Progenitor cell of endocrine pancreas (in vitro differentiated cells): Measurements from ENCODE around the gene IFITM2. TPM values are rescaled to one million over a fixed set of nuclear protein-coding genes. Genes with fewer than 3 reads are reported as not detected.

ENCODE experiments used
- DNase-seq: peaks from one replicate; pipeline ENCODE4 v3.0.0; 2021; ENCODE audit warnings: low spot score; ENCODE audit not compliant: unreplicated experiment
- H3K27ac Mint-ChIP-seq: 2 replicates; pipeline ENCODE4 v1.8.0; 2021; ENCODE audit warnings: mild to moderate bottlenecking, moderate library complexity, mixed read lengths
- H3K27me3 Mint-ChIP-seq: 2 replicates; pipeline ENCODE4 v1.8.0; 2021; ENCODE audit warnings: mixed read lengths
- H3K36me3 Mint-ChIP-seq: 2 replicates; pipeline ENCODE4 v1.8.0; 2022; ENCODE audit warnings: mixed read lengths; ENCODE audit not compliant: insufficient read depth
- H3K4me1 Mint-ChIP-seq: 2 replicates; pipeline ENCODE4 v1.8.0; 2021; ENCODE audit warnings: low read depth, mixed read lengths
- H3K4me3 Mint-ChIP-seq: 2 replicates; pipeline ENCODE4 v1.8.0; 2021; ENCODE audit warnings: low read depth, mild to moderate bottlenecking, moderate library complexity, mixed read lengths
- H3K9me3 Mint-ChIP-seq: 2 replicates; pipeline ENCODE4 v1.8.0; 2021; ENCODE audit warnings: low read depth, mixed read lengths
- total RNA-seq: library from RNA; stranded (reverse); gene quantifications from 2 replicates; pipeline ENCODE4 v1.2.1, GENCODE V29; 2021
- TF ChIP-seq, protein P1 (sequence below): fragments of 200-600 bp; sonication (generic); IDR thresholded peaks from one replicate; pipeline ENCODE4 v1.5.0; 2021; ENCODE audit warnings: antibody characterized with exemption, mild to moderate bottlenecking; ENCODE audit not compliant: unreplicated experiment

Gene IFITM2
- total RNA-seq, 1 donor from 2014 or later: 33.2 TPM

DNA sequence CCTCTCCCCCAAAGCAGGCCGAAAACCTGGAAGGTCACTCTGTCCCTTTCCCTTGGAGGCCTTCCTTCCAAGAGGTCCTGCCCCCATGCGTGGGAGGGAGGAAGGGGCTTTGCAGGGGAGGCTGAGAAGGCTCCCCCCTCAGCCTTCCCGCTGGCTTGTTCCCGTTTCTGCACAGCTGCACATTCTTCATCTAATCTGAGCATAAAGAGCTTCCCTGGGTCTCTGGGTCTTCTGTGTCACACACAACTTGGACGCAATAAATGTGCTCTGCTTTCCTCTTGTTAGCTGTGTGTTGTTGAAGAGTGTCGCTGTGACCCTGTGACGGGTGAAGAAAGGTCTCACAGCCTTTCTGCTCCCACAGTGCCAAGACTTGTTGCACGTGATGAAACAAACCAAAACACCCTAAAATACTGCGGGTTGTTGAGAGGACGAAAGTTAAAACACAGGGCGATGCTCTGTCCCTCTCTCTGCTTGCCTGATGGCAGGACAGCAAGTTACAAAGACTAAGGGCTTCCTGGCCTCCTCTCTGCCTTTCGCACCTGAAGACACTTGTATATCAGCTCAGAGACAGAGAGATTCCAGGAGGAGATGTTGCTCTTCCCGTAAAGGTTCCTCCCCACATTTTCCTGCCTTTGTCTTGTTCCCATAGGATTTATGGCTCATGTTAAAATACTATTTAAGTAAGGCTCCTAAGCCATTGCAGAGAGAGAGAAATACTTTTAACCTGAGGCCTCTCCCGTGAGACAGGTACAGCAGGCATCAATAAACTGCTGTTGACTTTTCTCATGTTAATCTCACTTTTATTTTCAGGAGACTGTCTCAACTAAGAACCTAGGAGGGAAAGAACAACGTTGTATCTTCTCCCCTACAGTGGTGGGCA lies 28.4 kb downstream of the IFITM2 start:
- peak overlapping the region; percentile 6 for H3K4me3 Mint-ChIP-seq
- TF ChIP-seq, protein P1, sequence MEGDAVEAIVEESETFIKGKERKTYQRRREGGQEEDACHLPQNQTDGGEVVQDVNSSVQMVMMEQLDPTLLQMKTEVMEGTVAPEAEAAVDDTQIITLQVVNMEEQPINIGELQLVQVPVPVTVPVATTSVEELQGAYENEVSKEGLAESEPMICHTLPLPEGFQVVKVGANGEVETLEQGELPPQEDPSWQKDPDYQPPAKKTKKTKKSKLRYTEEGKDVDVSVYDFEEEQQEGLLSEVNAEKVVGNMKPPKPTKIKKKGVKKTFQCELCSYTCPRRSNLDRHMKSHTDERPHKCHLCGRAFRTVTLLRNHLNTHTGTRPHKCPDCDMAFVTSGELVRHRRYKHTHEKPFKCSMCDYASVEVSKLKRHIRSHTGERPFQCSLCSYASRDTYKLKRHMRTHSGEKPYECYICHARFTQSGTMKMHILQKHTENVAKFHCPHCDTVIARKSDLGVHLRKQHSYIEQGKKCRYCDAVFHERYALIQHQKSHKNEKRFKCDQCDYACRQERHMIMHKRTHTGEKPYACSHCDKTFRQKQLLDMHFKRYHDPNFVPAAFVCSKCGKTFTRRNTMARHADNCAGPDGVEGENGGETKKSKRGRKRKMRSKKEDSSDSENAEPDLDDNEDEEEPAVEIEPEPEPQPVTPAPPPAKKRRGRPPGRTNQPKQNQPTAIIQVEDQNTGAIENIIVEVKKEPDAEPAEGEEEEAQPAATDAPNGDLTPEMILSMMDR: no peak
- no peak for DNase-seq
- H3K4me1 Mint-ChIP-seq: peaks cover 28% of the 10 kb centered on the region
- H3K9me3 Mint-ChIP-seq: no peaks in the 10 kb centered on the region
- H3K27ac Mint-ChIP-seq: peak overlapping the region; percentile 84
- H3K27me3 Mint-ChIP-seq: no peaks in the 10 kb centered on the region
- no peaks in the 10 kb centered on the region for H3K36me3 Mint-ChIP-seq

- H3K27ac Mint-ChIP-seq: peak overlapping the region; percentile 84
Observed at GRCh38 chr11:336659-337198, 29.1 kb downstream of the IFITM2 start.

DNA sequence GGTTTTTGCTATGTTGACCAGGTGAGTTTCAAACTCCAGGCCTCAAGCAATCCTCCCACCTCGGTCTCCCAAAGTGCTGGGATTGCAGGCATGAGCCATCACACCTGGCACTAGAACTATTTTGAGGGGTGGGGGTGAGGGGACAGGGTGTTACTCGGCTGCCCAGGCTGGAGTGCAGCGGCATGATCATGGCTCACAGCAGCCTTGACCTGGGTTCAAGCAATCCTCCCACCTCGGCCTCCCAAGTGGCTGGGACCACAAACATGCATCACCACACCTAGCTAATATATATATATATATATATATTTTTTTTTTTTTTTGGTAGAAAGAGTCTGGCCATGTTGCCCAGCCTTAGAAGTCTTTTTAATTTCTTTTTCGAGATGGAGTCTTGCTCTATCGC lies 30.1 kb downstream of the IFITM2 start:
- no peak overlapping the region for H3K4me3 Mint-ChIP-seq
- H3K27me3 Mint-ChIP-seq: peaks cover 3% of the 10 kb centered on the region
- TF ChIP-seq, protein P1: no peak
- H3K27ac Mint-ChIP-seq: no peak overlapping the region
- H3K36me3 Mint-ChIP-seq: no peaks in the 10 kb centered on the region
- no peaks in the 10 kb centered on the region for H3K9me3 Mint-ChIP-seq
- H3K4me1 Mint-ChIP-seq: peaks cover 30% of the 10 kb centered on the region
- DNase-seq: no peak

More at GRCh38 chr11:336659-337198, 29.1 kb downstream of the IFITM2 start:
- TF ChIP-seq, protein P1: no peak
- no peak for DNase-seq
- H3K27me3 Mint-ChIP-seq: peaks cover 3% of the 10 kb centered on the region
- no peak overlapping the region for H3K4me3 Mint-ChIP-seq
- H3K9me3 Mint-ChIP-seq: no peaks in the 10 kb centered on the region
- H3K36me3 Mint-ChIP-seq: no peaks in the 10 kb centered on the region
- H3K4me1 Mint-ChIP-seq: peaks cover 30% of the 10 kb centered on the region

- no peaks in the 10 kb centered on the region for H3K36me3 Mint-ChIP-seq
- no peak for DNase-seq
- TF ChIP-seq, protein P1: no peak
- no peak overlapping the region for H3K27ac Mint-ChIP-seq
- peaks cover 18% of the 10 kb centered on the region for H3K4me1 Mint-ChIP-seq
- H3K4me3 Mint-ChIP-seq: no peak overlapping the region
- H3K9me3 Mint-ChIP-seq: no peaks in the 10 kb centered on the region
- H3K27me3 Mint-ChIP-seq: peaks cover 3% of the 10 kb centered on the region
Observed at GRCh38 chr11:339963-340362, 32.3 kb downstream of the IFITM2 start.

DNA sequence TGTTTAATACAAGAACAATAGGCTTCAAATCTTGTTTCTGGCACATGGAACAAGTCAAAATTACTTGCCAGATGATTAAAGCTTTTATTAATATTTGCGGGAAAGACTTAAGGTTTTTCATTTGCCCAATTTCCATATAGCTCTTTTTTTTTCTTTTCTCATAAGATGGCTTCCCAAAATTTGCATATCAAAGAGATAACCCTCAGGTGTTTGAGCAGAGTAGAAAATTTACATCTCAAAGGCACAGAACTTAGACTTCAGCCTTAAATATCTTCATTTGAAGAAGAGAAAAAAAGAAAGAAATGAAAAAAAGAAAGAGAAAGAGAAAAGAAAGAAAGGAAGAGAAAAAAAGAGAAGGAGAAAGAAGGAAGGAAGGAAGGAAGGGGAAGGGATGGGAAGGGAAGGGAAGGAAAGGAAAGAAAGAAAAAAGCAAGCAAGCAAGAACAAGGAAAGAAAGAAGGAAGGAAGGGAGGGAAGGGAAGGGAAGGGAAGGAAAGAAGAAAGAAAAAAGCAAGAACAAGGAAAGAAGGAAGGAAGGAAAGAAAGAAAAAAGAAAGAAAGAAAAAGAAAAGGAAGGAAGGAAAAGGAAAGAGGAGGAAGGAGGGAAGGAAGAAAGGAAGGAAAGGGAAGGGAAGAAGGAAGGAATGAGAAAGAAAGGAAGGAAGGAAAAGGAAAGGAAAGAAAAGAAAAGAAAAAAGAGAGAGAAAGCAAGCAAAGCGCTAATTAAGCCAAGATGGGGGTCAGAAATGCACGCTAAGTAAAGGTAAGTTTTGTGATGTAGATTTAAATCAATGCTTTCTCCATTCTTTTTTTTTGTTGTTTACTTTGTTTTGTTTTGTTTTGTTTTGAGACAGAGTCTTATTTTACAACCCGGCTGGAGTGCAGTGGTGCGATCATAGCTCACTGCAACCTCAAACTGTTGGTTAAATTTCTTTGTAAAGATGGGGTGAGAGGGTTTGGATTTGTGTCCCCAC lies 33.2 kb downstream of the IFITM2 start:
- Mint-ChIP-seq H3K27me3 (peaks cover 6% of the 10 kb centered on the region), H3K4me1 (peaks cover 12% of the 10 kb centered on the region), H3K27ac (no peak overlapping the region), H3K36me3 (no peaks in the 10 kb centered on the region), H3K9me3 (no peaks in the 10 kb centered on the region), H3K4me3 (no peak overlapping the region)
- DNase-seq: no peak
- TF ChIP-seq, protein P1: no peak
